NCI-H446 (cell line): ENCODE results near the gene OS9.
"Not testable (repeated sequence)": the region's sequence is repeated elsewhere in the genome, so short reads cannot be mapped to it uniquely, and the experiment has no call there.

Experiments used
- DNase-seq, 2 experiments: peaks; one replicate each; lab custom pipeline; 2025; lab: John Stamatoyannopoulos, UW

Gene OS9, protein sequence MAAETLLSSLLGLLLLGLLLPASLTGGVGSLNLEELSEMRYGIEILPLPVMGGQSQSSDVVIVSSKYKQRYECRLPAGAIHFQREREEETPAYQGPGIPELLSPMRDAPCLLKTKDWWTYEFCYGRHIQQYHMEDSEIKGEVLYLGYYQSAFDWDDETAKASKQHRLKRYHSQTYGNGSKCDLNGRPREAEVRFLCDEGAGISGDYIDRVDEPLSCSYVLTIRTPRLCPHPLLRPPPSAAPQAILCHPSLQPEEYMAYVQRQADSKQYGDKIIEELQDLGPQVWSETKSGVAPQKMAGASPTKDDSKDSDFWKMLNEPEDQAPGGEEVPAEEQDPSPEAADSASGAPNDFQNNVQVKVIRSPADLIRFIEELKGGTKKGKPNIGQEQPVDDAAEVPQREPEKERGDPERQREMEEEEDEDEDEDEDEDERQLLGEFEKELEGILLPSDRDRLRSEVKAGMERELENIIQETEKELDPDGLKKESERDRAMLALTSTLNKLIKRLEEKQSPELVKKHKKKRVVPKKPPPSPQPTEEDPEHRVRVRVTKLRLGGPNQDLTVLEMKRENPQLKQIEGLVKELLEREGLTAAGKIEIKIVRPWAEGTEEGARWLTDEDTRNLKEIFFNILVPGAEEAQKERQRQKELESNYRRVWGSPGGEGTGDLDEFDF

DNA sequence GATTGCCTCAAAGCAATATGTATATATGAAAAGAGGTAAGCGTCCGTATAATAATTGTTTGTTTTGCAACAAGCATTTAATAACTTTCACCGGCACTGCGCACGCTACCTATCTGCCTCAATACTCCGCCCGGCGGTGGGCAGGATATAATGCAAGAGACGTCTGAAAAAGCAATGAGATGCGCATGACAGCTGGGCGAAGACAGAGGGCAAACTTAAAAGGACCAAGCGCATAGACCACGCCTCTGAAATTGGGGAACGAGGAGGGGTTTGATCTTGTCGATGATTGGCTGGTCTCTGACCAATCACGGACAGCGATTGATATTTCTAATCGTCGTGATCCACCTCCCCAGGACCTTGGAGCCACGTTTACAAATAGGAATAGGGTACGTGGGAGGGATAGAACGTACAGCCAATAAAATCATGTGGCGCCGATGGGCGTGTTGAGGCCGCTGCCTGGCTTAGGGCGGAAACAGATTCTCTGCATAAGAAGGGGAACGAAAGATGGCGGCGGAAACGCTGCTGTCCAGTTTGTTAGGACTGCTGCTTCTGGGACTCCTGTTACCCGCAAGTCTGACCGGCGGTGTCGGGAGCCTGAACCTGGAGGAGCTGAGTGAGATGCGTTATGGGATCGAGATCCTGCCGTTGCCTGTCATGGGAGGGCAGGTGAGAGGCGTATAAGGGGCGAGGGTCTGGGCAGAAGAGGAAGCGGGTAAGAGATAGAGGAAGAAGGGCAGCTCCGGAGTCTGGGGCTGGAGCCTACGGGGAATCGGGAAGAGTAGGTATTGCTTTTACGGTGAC is at the start of gene OS9:
Gene OS9 (plus strand): TSS at position 474 of the 800 bp plus-strand sequence. CDS start 30 bp downstream, at position 504.
- peak; percentile 98 to 99 for DNase-seq

DNA sequence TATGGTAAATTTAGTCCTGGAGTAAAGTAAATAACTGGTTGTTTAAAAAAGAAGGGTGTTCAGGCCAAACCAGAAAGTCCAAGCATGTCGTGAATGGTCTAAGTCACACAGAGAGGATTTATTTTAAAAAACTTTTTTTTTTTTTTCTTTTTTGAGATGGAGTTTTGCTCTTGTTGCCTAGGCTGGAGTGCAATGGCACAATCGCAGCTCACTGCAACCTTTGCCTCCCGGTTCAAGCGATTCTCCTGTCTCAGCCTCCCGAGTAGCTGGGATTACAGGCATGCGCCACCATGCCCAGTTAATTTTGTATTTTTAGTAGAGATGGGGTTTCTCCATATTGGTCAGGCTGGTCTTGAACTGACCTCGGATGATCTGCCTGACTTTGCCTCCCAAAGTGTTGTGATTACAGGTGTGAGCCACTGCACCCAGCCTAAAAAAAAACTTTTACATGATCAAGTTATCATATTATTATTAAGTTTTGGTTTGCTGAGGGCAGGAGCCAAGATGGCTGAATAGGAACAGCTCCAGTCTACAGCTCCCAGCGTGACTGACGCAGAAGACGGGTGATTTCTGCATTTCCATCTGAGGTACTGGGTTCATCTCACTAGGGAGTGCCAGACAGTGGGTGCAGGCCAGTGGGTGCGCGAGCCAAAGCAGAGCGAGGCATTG is 47.8 kb upstream of the OS9 start:
- not testable (repeated sequence) for DNase-seq

DNA sequence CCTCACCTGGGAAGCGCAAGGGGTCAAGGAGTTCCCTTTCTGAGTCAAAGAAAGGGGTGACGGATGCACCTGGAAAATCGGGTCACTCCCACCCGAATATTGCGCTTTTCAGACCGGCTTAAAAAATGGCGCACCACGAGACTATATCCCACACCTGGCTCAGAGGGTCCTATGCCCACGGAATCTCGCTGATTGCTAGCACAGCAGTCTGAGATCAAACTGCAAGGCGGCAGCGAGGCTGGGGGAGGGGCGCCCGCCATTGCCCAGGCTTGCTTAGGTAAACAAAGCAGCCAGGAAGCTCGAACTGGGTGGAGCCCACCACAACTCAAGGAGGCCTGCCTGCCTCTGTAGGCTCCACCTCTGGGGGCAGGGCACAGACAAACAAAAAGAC is 47.3 kb upstream of the OS9 start:
- not testable (repeated sequence) for DNase-seq

DNA sequence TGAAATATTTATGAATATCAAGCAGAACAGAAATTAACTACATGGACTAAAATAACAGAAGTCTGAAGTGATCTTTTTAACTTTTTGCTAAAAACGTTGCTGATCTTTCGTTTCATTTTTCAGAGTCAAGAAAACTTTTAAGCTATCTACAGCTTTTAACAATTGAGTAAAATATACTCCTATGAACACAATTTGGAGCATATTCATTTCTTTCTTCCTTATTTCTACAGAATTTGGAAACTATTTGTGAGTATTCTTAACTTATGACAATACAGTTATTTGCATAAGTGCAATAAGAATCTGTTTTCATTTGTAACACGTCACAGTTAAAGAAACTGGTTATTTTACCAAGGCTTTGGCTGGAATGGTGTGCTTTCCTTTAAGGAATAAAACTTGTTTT is 39.9 kb upstream of the OS9 start:
- DNase-seq: no peak

DNA sequence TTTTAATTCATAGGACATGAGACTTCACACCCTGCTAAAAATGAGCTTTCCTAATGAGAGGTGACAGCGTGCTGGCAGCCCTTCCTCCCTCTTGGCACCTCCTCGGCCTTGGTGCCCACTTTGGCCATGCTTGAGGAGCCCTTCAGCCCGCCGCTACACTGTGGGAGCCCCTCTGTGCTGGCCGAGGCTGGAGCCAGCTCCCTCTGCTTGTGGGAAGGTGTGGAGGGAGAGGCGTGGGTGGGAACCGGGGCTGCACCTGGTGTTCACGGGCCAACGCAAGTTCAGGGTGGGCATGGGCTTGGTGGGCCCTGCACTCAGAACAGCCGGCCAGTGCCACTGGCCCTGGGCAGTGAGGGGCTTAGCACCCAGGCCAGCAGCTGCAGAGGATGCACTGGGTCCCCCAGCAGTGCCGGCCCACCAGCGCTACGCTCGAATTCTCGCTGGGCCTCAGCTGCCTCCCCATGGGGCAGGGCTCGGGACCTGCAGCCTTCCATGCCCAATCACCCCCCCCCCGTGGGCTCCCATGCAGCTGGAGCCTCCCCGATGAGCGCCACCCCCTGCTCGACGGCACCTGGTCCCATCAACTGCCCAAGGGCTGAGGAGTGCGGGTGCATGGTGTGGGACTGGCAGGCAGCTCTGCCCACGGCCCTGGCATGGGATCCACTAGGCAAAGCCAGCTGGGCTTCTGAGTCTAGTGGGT is 38.2 kb upstream of the OS9 start:
- no peak for DNase-seq

DNA sequence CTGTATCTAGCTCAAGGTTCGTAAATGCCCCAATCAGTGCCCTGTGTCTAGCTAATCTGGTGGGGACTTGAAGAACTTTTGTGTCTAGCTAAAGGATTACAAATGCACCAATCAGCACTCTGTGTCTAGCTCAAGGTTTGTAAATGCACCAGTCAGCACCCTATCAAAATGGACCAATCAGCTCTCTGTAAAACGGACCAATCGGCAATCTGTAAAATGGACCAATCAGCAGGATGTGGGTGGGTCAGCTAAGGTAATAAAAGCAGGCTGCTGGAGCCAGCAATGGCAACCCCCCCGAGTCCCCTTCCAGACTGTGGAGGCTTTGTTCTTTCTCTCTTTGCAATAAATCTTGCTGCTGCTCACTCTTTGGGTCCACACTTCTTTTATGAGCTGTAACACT is 37.5 kb upstream of the OS9 start:
- not testable (repeated sequence) for DNase-seq

DNA sequence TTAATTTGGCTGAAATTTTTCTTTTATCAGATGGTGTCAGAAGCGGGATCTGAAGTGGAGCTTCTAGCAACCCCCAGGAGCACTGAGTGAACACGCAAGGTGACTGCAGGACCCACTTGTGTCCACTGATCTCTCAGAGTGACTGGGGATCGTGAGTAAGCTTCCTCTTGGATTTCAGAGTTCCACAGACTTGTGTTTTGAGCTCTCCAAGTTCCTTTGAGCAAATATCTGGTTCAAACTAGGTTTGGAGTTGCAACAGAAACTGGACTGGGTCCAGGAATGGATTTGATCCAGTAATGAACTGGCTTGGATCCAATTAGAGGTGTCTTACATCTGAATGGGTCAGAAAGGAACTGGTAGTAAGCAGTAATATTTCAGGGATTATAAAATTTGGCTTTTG is 36.2 kb upstream of the OS9 start:
- DNase-seq: peak in 1 of 2 experiments; percentile 51

DNA sequence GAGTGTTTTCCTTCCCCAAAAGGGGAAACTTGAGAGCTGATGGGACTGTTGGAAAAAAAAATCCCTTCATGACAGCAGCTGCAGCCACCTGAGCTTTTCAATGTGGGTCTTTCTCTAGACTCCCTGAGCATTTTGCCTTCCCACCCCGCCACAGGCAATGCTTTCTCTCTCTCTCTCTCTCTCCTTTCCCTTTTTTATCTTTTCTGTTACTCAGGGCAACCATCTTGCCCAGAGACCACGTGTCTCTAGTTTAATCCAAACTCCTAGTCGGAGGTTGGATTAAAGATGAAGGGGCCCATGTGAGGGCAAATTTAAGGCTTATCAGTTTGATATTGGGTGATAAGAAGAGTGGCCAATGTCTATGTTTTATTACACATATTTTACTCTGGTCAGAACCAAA is 35.0 kb upstream of the OS9 start:
- DNase-seq: no peak

DNA sequence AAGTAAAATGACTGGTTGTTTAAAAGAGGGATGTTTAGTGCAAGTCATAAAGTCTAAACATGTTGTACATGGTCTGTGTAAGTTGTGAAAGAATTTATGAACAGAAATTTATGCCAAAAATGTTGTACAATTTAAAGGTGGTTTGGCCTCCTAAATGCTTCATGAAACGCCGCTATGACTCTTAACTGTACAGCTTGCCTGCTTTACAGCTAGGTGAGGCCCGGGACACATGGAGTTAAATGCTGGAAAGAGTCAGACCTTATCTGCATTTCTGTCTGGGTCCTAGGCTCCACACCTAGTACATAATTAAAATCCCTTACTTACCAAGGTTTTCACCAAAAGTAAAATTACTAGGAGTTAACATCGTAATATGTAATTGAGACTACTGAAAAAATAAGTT is 32.6 kb upstream of the OS9 start:
- no peak for DNase-seq

DNA sequence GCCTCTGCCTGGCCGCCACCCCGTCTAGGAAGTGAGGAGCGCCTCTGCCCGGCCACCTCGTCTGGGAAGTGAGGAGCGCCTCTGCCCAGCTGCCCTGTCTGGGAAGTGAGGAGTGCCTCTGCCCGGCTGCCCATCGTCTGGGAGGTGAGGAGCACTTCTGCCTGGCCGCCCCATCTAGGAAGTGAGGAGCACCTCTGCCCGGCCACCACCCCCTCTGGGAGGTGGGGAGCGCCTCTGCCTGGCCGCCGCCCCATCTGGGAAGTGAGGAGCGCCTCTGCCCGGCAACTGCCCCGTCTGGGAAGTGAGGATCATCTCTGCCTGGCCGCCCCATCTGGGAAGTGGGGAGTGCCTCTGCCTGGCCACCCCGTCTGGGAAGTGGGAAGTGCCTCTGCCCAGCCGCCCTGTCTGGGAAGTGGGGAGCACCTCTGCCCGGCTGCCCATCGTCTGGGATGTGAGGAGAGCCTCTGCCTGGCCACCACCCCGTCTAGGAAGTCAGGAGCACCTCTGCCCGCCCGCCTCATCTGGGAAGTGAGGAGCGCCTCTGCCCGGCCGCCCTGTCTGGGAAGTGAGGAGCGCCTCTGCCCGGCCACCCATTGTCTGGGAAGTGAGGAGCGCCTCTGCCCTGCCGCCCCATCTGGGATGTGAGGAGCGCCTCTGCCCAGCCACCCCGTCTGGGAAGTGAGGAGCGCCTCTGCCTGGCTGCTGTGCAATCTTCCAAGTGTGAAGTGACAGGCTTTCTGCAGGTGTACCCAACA is 28.7 kb upstream of the OS9 start:
- not testable (repeated sequence) for DNase-seq

DNA sequence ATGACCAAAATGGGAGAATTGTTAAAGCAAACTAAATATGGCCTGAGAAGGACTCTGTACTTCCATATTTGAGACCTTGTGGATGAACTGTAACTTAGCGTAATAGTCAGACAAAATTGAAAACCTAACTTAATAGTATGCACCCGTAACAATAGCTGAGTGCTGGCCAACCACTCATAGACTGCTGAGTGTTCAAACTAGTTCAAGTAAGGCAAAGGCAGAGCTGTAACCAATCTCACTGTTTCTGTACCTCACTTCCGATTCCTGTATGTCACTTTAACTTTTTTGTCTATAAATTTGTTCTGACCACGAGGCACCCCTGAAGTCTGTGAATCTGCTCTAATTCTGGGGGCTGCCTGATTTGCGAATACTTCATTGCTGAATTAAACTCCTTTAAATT is 27.0 kb upstream of the OS9 start:
- no peak for DNase-seq

DNA sequence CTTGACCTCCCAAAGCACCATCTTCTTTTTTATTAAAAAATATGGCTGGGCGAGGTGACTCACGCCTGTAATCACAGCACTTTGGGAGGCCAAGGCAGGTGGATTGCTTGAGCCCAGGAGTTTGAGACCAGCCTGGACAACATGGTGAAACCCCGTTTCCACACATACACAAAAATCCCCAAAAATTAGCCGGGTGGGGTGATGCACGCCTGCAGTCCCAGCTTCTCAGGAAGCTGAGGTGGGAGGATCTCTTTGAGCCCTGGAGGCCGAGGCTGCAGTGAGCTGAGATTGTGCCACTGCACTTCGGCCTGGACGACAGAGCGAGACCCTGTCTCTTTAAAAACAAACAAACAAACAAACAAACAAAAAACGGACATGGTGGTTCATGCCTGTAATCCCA is 24.2 kb upstream of the OS9 start:
- not testable (repeated sequence) for DNase-seq

DNA sequence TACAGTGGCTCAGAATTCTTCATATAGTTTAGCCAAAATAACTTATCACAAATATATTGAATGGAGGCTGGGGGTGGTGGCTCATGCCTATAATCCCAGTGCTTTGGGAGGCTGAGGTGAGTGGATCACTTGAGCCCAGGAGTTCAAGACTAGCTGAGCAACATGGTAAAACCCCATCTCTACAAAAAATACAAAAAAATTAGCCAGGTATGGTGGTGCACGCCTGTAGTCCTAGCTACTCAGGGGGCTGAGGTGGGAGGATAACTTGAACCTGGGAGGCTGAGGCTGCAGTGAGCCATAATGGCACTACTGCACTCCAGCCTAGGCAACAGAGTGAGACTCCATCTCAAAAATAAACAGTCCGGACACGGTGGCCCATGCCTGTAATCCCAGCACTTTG is 22.1 kb upstream of the OS9 start:
- DNase-seq: not testable (repeated sequence)

DNA sequence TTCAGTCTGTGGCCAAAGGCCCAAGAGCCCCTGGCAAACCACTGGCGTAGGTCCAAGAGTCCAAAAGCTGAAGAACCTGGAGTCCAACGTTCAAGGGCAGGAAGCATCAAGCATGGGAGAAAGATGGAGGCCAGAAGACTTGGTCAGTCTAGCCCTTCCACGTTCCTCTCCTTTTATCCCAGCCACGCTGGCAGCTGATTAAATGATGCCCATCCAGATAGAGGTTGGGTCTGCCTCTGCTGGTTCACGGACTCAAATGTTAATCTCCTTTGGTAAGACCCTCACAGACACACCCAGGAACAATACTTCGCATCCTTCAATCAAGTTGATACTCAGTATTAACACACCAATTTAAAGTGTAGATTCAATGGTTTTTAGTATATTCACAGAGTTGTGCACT is 21.1 kb upstream of the OS9 start:
- no peak for DNase-seq

DNA sequence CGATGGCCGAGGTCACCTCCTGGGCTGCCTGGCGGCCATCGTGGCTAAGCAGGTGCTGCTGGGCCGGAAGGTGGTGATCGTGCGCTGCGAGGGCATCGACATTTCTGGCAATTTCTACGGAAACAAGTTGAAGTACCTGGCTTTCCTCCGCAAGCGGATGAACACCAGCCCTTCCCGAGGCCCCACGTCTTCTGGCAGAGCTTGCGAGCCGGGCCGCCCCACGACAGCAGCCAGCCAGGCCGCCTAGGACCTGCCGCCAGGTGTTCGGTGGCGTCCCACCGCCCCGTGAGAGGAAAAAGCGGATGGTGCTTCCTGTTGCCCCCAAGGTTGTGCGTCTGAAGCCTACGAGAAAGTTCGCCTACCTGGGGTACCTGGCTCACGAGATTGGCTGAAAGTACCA is 19.2 kb upstream of the OS9 start:
- DNase-seq: no peak

DNA sequence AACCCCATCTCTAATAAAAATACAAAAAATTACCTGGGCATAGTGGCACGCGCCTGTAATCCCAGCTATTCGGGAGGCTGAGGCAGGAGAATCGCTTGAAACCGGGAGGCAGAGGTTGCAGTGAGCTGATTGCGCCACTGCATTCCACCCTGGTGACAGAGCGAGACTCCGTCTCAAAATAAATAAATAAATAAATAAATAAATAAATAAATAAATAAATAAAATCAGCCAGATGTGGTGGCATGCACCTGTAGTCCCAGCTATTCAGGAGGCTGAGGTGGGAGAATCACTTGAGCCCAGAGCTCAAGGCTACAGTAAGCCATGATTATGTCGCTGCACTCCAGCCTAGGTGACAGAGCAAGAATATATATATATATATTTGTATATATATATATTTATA is 16.0 kb upstream of the OS9 start:
- DNase-seq: not testable (repeated sequence)

DNA sequence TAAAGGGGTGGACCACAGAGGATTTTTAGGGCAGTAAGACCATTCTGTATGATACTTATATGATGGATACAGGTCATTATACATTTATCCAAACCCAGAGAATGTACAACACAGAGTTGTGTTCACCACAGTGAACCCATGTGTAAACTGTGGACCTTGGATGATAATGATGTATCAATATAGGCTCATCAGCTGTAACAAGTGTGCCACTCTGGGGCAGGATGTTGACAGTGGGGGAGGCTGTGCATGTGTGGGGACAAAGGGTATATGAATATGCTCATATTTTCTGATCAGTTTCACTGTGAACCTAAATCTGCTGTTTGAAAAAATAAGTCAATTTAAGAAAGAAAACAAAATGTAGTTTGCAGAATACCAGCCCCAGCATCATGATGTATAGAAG is 14.2 kb upstream of the OS9 start:
- DNase-seq: no peak

DNA sequence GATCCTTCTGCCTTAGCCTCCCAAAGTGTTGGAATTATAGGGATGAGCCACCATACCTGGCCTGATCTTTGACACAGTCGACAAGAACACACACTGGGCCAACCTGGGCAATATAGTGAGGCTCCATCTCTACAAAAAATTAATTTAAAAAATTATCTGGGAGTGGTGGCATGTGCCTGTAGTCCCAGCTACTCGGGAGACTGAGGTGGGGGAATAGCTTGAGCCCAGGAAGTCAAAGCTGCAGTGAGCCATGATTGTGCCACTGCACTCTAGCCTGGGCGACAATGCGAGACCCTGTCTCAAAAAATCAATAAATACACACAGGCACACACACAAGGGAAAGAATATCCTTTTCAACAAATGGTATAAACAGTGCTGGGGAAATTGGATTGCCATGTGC is 6.1 kb upstream of the OS9 start:
- DNase-seq: no peak

DNA sequence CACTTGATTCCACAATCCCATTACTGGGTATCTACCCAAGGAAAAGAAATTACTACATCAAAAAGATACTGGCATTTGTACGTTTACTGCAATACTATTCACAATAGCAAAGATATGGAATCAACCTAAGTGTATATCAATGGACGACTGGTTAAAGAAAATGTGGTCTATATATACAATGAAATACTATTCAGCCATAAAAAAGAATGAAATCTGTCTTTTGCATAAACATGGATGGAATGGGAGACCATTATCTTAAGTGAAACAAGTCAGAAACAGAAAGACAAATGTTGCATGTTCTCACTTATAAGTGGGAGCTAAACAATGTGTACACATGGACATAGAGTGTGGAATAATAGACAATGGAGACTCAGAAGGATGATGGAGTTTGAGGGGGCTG is 5.0 kb upstream of the OS9 start:
- DNase-seq: no peak

DNA sequence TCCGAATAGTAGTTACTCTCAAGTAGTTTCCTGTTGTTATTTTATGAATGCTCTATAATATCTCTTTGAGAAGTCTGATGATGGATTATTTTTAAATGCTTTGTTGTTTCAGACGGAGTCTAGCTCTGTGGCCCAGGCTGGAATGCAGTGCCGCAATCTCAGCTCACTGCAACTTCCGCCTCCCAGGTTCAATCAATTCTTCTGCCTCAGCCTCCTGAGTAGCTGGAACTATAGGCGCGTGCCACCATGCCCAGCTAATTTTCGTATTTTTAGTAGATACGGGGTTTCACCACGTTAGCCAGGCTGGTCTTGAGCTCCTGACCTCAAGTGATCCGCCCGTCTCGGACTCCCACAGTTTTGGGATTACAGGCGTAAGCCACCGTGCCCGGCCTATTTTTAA is 1.4 kb upstream of the OS9 start:
- DNase-seq: no peak

DNA sequence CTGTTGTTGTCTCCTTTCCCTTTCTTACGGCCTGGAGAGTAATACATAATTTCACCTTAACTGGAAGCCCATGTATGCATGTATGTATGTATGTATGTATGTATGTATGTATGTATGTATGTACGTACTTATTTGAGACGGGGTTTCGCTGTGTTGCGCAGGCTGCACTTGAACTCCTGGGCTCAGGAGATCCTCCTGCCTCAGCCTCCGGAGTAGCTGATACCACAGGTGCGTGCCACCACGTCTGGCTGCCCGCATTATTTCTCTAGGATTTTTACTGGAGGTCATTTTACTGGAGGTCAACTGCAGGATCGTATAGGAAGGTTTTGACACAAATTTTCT is 644 bp upstream of the OS9 start:
- no peak for DNase-seq
